ENCODE results near the gene SMCP. TPM values are rescaled to one million over a fixed set of nuclear protein-coding genes. Genes with fewer than 3 reads are reported as not detected.

The SMCP gene
- total RNA-seq, 1 experiment from 2014 or later = not detected

DNA sequence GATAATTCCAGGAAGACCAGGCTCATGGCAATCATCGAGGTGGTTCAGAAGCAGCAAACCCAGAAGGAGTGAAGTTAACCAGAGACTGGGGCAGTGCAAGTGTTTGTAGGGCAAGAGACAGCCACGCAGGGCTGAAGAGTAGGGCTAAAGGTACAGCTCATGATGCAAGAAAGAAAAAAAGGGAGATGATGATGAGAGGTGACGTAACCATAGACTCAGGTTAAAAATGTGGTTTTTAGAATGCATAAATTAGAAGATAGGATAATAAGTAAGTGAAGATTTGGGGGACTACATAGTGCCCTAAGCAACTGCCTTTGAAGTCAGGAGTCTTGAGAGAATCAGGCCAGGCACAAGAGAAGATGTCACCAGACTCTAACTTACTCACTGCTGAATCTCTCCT, 18.0 kb upstream of the SMCP start:
- Histone ChIP-seq H4K20me1 (ENCODE audit: low read length) (no peaks in the 10 kb centered on the region), H3K27me3 (ENCODE audit: low read length) (peaks cover 17% of the 10 kb centered on the region), H3K9me2 (replicated peaks; ENCODE audit: low read length) (no peaks in the 10 kb centered on the region), H3F3A (ENCODE audit: low read length, unreplicated experiment) (no peaks in the 10 kb centered on the region), H3K79me2 (ENCODE audit: low read length) (no peaks in the 10 kb centered on the region), H3K9me3 (ENCODE audit: low read length) (no peaks in the 10 kb centered on the region), H3K36me3 (ENCODE audit: low read depth, low read length) (no peaks in the 10 kb centered on the region), H3K4me1 (ENCODE audit: insufficient read depth, low read length) (no peaks in the 10 kb centered on the region), H3K9ac (ENCODE audit: low read length) (no peak overlapping the region), H2AFZ (ENCODE audit: low read length) (no peak overlapping the region), H3K27ac (ENCODE audit: low read length) (no peak overlapping the region), H3K4me2 (ENCODE audit: low read length) (no peak overlapping the region), H3K4me3 (ENCODE audit: low read length) (no peak overlapping the region)
- intact Hi-C loops (cut with micrococcal nuclease) = no loop called here
- no TSS peak for BruUV-seq (replicated peaks)
- ChIA-PET CTCF (no interaction called here), POLR2A (ENCODE audit: unreplicated experiment) (no interaction called here)
- DNase-seq = no peak
- TF ChIP-seq EZH2 (IDR thresholded peaks at IDR 0.05; ENCODE audit: low read length, unreplicated experiment) (no peak), EZH2phosphoT487 (IDR thresholded peaks at IDR 0.05; ENCODE audit: borderline replicate concordance, low read length) (no peak)
- TF ChIP-seq, protein P1, sequence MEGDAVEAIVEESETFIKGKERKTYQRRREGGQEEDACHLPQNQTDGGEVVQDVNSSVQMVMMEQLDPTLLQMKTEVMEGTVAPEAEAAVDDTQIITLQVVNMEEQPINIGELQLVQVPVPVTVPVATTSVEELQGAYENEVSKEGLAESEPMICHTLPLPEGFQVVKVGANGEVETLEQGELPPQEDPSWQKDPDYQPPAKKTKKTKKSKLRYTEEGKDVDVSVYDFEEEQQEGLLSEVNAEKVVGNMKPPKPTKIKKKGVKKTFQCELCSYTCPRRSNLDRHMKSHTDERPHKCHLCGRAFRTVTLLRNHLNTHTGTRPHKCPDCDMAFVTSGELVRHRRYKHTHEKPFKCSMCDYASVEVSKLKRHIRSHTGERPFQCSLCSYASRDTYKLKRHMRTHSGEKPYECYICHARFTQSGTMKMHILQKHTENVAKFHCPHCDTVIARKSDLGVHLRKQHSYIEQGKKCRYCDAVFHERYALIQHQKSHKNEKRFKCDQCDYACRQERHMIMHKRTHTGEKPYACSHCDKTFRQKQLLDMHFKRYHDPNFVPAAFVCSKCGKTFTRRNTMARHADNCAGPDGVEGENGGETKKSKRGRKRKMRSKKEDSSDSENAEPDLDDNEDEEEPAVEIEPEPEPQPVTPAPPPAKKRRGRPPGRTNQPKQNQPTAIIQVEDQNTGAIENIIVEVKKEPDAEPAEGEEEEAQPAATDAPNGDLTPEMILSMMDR (conservative IDR thresholded peaks at IDR 0.05; ENCODE audit: low read depth, low read length) = no peak
- no peak for ATAC-seq

DNA sequence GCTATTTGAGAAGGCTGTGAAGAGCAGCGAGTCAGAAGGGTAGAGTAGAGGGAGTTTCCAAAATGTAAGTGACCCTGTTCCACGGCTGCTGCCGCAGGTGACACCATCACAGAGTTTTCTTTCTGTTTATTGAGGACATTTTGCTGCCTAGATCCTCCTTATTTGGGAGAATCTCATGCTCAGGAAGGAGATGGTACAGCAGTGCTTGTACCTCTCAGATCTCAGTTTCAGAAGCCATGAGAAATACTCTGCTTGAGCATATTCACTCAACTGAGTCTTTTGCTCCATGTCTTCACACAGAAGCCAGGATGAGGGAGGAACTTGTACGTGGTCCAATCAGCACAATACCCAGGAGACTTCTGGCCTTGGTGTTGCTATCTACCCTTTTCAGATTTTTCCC, 16.7 kb upstream of the SMCP start:
- ChIA-PET CTCF (no interaction called here), POLR2A (ENCODE audit: unreplicated experiment) (no interaction called here)
- Histone ChIP-seq H3K4me3 (ENCODE audit: low read length) (no peak overlapping the region), H2AFZ (ENCODE audit: low read length) (no peak overlapping the region), H3K27me3 (ENCODE audit: low read length) (peaks cover 17% of the 10 kb centered on the region), H3F3A (ENCODE audit: low read length, unreplicated experiment) (no peaks in the 10 kb centered on the region), H3K4me1 (ENCODE audit: insufficient read depth, low read length) (no peaks in the 10 kb centered on the region), H4K20me1 (ENCODE audit: low read length) (no peaks in the 10 kb centered on the region), H3K27ac (ENCODE audit: low read length) (no peak overlapping the region), H3K36me3 (ENCODE audit: low read depth, low read length) (no peaks in the 10 kb centered on the region), H3K79me2 (ENCODE audit: low read length) (no peaks in the 10 kb centered on the region), H3K9me2 (replicated peaks; ENCODE audit: low read length) (no peaks in the 10 kb centered on the region), H3K9ac (ENCODE audit: low read length) (no peak overlapping the region), H3K9me3 (ENCODE audit: low read length) (no peaks in the 10 kb centered on the region), H3K4me2 (ENCODE audit: low read length) (no peak overlapping the region)
- intact Hi-C loops (cut with micrococcal nuclease) = no loop called here
- TF ChIP-seq EZH2 (IDR thresholded peaks at IDR 0.05; ENCODE audit: low read length, unreplicated experiment) = no peak
- no peak for TF ChIP-seq EZH2phosphoT487 (IDR thresholded peaks at IDR 0.05; ENCODE audit: borderline replicate concordance, low read length)
- TF ChIP-seq, protein P1 (conservative IDR thresholded peaks at IDR 0.05; ENCODE audit: low read depth, low read length) = no peak
- no peak for DNase-seq
- BruUV-seq (replicated peaks) = no TSS peak
- ATAC-seq = no peak

DNA sequence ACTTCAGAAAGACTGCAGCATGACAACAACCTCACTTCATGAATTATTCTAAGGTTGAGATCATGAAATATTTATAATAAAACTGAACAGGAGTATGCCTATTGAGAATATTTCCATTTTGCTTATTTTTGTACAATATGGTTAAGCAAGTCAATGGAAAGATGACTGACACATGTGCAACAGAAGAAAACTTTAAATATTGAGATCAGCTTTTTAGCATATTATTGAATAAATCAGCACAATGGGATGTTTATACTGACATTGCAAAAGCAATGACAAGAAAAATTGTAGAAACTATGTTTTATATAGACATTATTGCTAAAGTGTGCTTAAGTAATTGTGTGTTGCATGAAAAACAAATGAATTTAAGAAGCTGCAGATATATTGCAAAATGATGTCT, 13.7 kb upstream of the SMCP start:
- Histone ChIP-seq H3F3A (ENCODE audit: low read length, unreplicated experiment) (no peaks in the 10 kb centered on the region), H3K27me3 (ENCODE audit: low read length) (peaks cover 11% of the 10 kb centered on the region), H3K36me3 (ENCODE audit: low read depth, low read length) (no peaks in the 10 kb centered on the region), H3K79me2 (ENCODE audit: low read length) (no peaks in the 10 kb centered on the region), H3K4me1 (ENCODE audit: insufficient read depth, low read length) (no peaks in the 10 kb centered on the region), H2AFZ (ENCODE audit: low read length) (no peak overlapping the region), H3K4me3 (ENCODE audit: low read length) (no peak overlapping the region), H3K9ac (ENCODE audit: low read length) (no peak overlapping the region), H3K9me3 (ENCODE audit: low read length) (no peaks in the 10 kb centered on the region), H3K27ac (ENCODE audit: low read length) (no peak overlapping the region), H3K9me2 (replicated peaks; ENCODE audit: low read length) (no peaks in the 10 kb centered on the region), H3K4me2 (ENCODE audit: low read length) (no peak overlapping the region), H4K20me1 (ENCODE audit: low read length) (no peaks in the 10 kb centered on the region)
- TF ChIP-seq, protein P1 (conservative IDR thresholded peaks at IDR 0.05; ENCODE audit: low read depth, low read length) = no peak
- TF ChIP-seq EZH2phosphoT487 (IDR thresholded peaks at IDR 0.05; ENCODE audit: borderline replicate concordance, low read length) (no peak), EZH2 (IDR thresholded peaks at IDR 0.05; ENCODE audit: low read length, unreplicated experiment) (no peak)
- ATAC-seq (no peak), DNase-seq (no peak)
- intact Hi-C loops (cut with micrococcal nuclease) = no loop called here
- ChIA-PET POLR2A (ENCODE audit: unreplicated experiment) (no interaction called here), CTCF (no interaction called here)
- no TSS peak for BruUV-seq (replicated peaks)

All from PC-3 (cell line).